ENCODE measurements around the gene SPATA32.

GRCh38 chr17:45308016-45308365 lies 46.1 kb upstream of the SPATA32 start:
- TF ChIP-seq CTCF (IDR thresholded peaks at IDR 0.05) (no peak), POLR2AphosphoS5 (IDR thresholded peaks at IDR 0.05) (no peak)
